GM21367 (cell line): ENCODE results near the gene IGSF5.

Source experiments
- ATAC-seq: cut with Tn5 transposase; IDR thresholded peaks from one replicate; pipeline ENCODE4 v1.9.1; 2021; ENCODE audit not compliant: unreplicated experiment

IGSF5 gene

GRCh38 chr21:39812983-39813382, 68.0 kb downstream of the IGSF5 start:
- ATAC-seq, result no peak

GRCh38 chr21:39818557-39818956, 73.6 kb downstream of the IGSF5 start:
- ATAC-seq, result no peak

GRCh38 chr21:39822042-39822441, 77.1 kb downstream of the IGSF5 start:
- no peak for ATAC-seq

- ATAC-seq, result no peak
Observed at GRCh38 chr21:39825250-39825649, 80.3 kb downstream of the IGSF5 start.

GRCh38 chr21:39834543-39834942, 89.6 kb downstream of the IGSF5 start:
- no peak for ATAC-seq

GRCh38 chr21:39837861-39838359, 92.9 kb downstream of the IGSF5 start:
- ATAC-seq, result no peak

GRCh38 chr21:39840373-39841097, 95.6 kb downstream of the IGSF5 start:
- ATAC-seq, result no peak

- ATAC-seq, result no peak
Observed at GRCh38 chr21:39842741-39843459, 97.9 kb downstream of the IGSF5 start.

- no peak for ATAC-seq
Observed at GRCh38 chr21:39843483-39843882, 98.5 kb downstream of the IGSF5 start.

GRCh38 chr21:39843916-39844315, 98.9 kb downstream of the IGSF5 start:
- ATAC-seq, result no peak

GRCh38 chr21:39845571-39846130, 100.7 kb downstream of the IGSF5 start:
- no peak for ATAC-seq

GRCh38 chr21:39847877-39848276, 102.9 kb downstream of the IGSF5 start:
- ATAC-seq, result no peak

GRCh38 chr21:39849014-39849655, 104.2 kb downstream of the IGSF5 start:
- ATAC-seq, result no peak

GRCh38 chr21:39850333-39850732, 105.3 kb downstream of the IGSF5 start:
- ATAC-seq, result no peak

GRCh38 chr21:39851002-39851618, 106.1 kb downstream of the IGSF5 start:
- ATAC-seq, result no peak
